Measurements from ENCODE around the gene RAB11FIP3.
A peak's percentile ranks its signal among the peaks of the same experiment; 100 is the strongest.
"Not testable (repeated sequence)": the region's sequence is repeated elsewhere in the genome, so short reads cannot be mapped to it uniquely, and the experiment has no call there.

RAB11FIP3 gene

GRCh38 chr16:425082-425718 is at the start of gene RAB11FIP3:
TSS of gene RAB11FIP3 (plus strand) at chr16:425649. CDS start at chr16:426007, 358 bp downstream.
- H3K4me3 ChIP-seq (ENCODE audit: low read length): peak within 1 kb of the TSS; percentile 77
- peaks cover 2% of the 10 kb centered on the region for H3K27me3 ChIP-seq (ENCODE audit: control insufficient read depth, insufficient read depth, low read length)
- H3K27ac ChIP-seq (ENCODE audit: low read depth, low read length): peak within 1 kb of the TSS; percentile 97
- H3K36me3 ChIP-seq (ENCODE audit: control insufficient read depth, insufficient read depth, low read length): no peaks in the 10 kb centered on the region
- H3K9ac ChIP-seq (ENCODE audit: low read length): peak within 1 kb of the TSS; percentile 57
- H3K4me1 ChIP-seq (ENCODE audit: control insufficient read depth, insufficient read depth, low read length): peaks cover 5% of the 10 kb centered on the region

DNA sequence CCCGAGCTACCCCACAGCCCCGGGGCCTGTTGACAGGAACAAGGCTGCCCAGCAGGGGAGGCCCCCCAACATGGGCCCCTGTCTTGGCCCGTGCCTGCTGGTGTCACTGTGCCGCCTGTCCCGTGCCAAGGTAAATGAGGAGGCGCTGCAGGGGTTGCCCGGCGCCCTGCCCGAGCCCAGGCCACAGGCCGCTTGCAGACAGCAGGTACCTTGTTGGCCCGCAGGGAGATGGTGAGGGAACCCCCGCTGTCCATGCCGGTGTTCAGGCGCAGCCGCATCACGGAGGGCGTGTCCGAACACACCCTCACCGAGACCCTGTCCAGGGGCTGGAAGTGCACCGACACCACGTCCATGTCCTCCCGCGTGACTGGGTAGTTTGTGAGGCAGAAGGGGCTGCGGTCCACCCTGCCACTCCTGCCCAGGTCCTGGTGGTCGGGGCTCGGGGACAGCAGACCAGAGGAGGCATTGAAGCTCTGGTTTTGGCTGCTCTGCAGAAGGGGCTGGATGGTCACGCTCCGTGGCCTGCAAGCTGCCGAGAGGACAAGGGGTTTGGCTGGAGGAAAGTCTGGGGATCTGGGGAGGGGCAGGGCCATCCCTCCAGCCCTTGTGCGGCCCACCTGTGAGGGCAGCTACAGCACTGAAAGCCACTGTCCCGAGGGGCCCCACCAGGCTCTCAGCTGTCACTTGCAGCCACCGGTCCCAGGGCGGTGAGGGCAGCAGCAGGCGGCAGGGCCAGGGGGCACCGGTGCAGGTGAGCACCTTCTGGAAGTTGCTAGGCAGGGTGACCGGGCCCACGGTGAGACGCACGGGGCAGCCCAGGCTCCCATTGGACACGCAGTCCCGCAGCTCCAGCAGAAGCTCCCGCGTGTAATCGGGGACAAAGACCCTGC is 49.3 kb upstream of the RAB11FIP3 start:
- no peak overlapping the region for H3K9ac ChIP-seq (ENCODE audit: low read length)
- H3K27ac ChIP-seq (ENCODE audit: low read depth, low read length): no peak overlapping the region
- peaks cover 23% of the 10 kb centered on the region for H3K36me3 ChIP-seq (ENCODE audit: control insufficient read depth, insufficient read depth, low read length)
- H3K4me3 ChIP-seq (ENCODE audit: low read length): no peak overlapping the region
- H3K27me3 ChIP-seq (ENCODE audit: control insufficient read depth, insufficient read depth, low read length): no peaks in the 10 kb centered on the region
- H3K4me1 ChIP-seq (ENCODE audit: control insufficient read depth, insufficient read depth, low read length): peaks cover 2% of the 10 kb centered on the region

DNA sequence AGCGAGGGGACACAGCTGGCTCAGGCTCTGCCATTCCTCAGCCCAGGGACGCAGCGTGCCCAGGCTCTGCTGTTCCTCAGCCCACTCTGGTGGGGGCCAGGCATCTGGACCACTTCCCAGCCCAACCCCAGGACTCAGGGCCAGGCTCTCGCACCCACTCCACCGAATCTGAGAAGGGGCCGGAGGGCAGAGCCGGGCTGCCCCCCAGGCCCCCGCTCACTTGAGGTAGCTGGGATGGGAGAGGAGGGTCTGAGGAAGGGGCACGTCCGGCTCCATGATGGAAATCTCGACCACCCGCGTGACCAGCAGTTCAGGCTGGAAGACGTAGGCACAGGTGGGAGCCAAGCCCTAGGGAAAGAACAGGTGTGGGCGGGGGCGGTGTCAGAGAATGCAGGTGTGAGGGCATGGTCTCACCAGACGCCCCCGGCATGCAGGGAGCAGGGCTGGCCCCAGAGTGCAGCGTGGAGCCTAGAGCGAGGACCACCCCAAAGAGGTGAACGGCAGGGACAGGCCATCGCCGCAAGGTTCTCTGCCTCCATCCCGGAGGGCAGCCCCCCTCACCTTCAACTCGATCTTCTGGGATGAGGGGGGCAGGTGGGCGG is 48.5 kb upstream of the RAB11FIP3 start:
- Histone ChIP-seq H3K27me3 (ENCODE audit: control insufficient read depth, insufficient read depth, low read length) (no peaks in the 10 kb centered on the region), H3K4me3 (ENCODE audit: low read length) (no peak overlapping the region), H3K4me1 (ENCODE audit: control insufficient read depth, insufficient read depth, low read length) (peaks cover 2% of the 10 kb centered on the region), H3K9ac (ENCODE audit: low read length) (no peak overlapping the region), H3K36me3 (ENCODE audit: control insufficient read depth, insufficient read depth, low read length) (peaks cover 22% of the 10 kb centered on the region), H3K27ac (ENCODE audit: low read depth, low read length) (no peak overlapping the region)

GRCh38 chr16:377419-377951 is 48.0 kb upstream of the RAB11FIP3 start:
- Histone ChIP-seq H3K9ac (ENCODE audit: low read length) (no peak overlapping the region), H3K27ac (ENCODE audit: low read depth, low read length) (no peak overlapping the region), H3K27me3 (ENCODE audit: control insufficient read depth, insufficient read depth, low read length) (no peaks in the 10 kb centered on the region), H3K4me3 (ENCODE audit: low read length) (no peak overlapping the region), H3K36me3 (ENCODE audit: control insufficient read depth, insufficient read depth, low read length) (peaks cover 21% of the 10 kb centered on the region), H3K4me1 (ENCODE audit: control insufficient read depth, insufficient read depth, low read length) (peaks cover 2% of the 10 kb centered on the region)

- not testable (repeated sequence) for H3K4me3 ChIP-seq (ENCODE audit: low read length); H3K27me3 ChIP-seq (ENCODE audit: control insufficient read depth, insufficient read depth, low read length); H3K27ac ChIP-seq (ENCODE audit: low read depth, low read length); H3K9ac ChIP-seq (ENCODE audit: low read length); H3K4me1 ChIP-seq (ENCODE audit: control insufficient read depth, insufficient read depth, low read length)
- H3K36me3 ChIP-seq (ENCODE audit: control insufficient read depth, insufficient read depth, low read length): peaks cover 17% of the 10 kb centered on the region
Observed at GRCh38 chr16:378113-378820, 47.2 kb upstream of the RAB11FIP3 start.

GRCh38 chr16:378821-379182 is 46.6 kb upstream of the RAB11FIP3 start:
- H3K4me3 ChIP-seq (ENCODE audit: low read length): no peak overlapping the region
- no peak overlapping the region for H3K9ac ChIP-seq (ENCODE audit: low read length)
- H3K36me3 ChIP-seq (ENCODE audit: control insufficient read depth, insufficient read depth, low read length): peaks cover 16% of the 10 kb centered on the region
- no peak overlapping the region for H3K27ac ChIP-seq (ENCODE audit: low read depth, low read length)
- H3K27me3 ChIP-seq (ENCODE audit: control insufficient read depth, insufficient read depth, low read length): no peaks in the 10 kb centered on the region
- H3K4me1 ChIP-seq (ENCODE audit: control insufficient read depth, insufficient read depth, low read length): peaks cover 2% of the 10 kb centered on the region

- H3K27ac ChIP-seq (ENCODE audit: low read depth, low read length): no peak overlapping the region
- peaks cover 13% of the 10 kb centered on the region for H3K36me3 ChIP-seq (ENCODE audit: control insufficient read depth, insufficient read depth, low read length)
- no peaks in the 10 kb centered on the region for H3K27me3 ChIP-seq (ENCODE audit: control insufficient read depth, insufficient read depth, low read length)
- peak overlapping the region; percentile 4 for H3K4me3 ChIP-seq (ENCODE audit: low read length)
- H3K9ac ChIP-seq (ENCODE audit: low read length): no peak overlapping the region
- peaks cover 2% of the 10 kb centered on the region for H3K4me1 ChIP-seq (ENCODE audit: control insufficient read depth, insufficient read depth, low read length)
Observed at GRCh38 chr16:379183-379960, 46.1 kb upstream of the RAB11FIP3 start.

DNA sequence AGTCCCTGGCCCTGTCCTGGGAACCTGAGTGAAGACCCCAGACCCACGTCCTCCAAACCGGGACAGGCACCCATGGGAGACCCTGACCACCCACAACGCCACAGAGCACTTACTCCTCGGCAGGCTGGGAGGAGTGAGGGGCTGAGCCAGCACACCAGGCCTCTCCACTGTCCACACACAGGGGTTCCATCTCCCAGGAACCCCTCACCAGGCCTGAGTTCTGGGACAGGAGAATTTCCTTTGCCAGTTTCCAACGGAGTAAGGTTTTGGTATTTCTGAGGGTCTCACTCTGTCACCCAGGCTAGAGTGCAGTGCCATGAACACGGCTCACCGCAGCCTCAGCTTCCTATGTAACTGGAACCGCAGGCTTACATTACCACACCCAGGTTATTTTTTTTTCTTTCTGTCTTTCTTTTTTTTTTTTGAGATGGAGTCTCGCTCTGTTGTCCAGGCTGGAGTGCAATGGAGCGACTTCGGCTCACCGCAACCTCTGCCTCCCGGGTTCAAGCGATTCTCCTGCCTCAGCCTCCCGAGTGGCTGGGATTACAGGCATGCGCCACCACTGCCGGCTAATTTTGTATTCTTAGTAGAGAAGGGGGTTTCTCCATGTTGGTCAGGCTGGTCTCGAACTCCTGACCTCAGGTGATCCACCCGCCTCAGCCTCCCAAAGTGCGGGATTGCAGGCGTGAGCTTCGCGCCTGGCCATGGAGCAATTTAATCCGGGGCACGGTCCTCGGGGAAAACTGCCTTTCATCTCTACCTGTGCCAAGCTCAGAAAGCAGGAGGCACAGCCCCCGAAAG is 45.3 kb upstream of the RAB11FIP3 start:
- Histone ChIP-seq H3K27ac (ENCODE audit: low read depth, low read length) (no peak overlapping the region), H3K27me3 (ENCODE audit: control insufficient read depth, insufficient read depth, low read length) (no peaks in the 10 kb centered on the region), H3K9ac (ENCODE audit: low read length) (no peak overlapping the region), H3K4me1 (ENCODE audit: control insufficient read depth, insufficient read depth, low read length) (peaks cover 2% of the 10 kb centered on the region), H3K36me3 (ENCODE audit: control insufficient read depth, insufficient read depth, low read length) (peaks cover 7% of the 10 kb centered on the region), H3K4me3 (ENCODE audit: low read length) (peak overlapping the region; percentile 4)

DNA sequence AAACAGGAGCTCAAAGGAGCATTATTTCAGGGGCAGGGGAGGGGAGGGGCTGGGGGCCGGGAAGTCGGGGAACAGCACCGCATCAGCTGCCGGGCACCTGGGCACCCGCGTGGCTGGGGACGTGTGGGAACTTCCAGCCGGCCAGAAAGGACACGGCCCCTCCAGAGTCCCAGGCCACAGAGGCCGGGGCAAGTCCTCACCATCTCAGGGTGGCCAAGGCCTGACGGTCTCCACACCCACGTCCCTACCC is 44.8 kb upstream of the RAB11FIP3 start:
- Histone ChIP-seq H3K4me3 (ENCODE audit: low read length) (peak overlapping the region; percentile 74), H3K36me3 (ENCODE audit: control insufficient read depth, insufficient read depth, low read length) (peaks cover 7% of the 10 kb centered on the region), H3K9ac (ENCODE audit: low read length) (peak overlapping the region; percentile 24), H3K4me1 (ENCODE audit: control insufficient read depth, insufficient read depth, low read length) (peaks cover 2% of the 10 kb centered on the region), H3K27ac (ENCODE audit: low read depth, low read length) (no peak overlapping the region), H3K27me3 (ENCODE audit: control insufficient read depth, insufficient read depth, low read length) (no peaks in the 10 kb centered on the region)

DNA sequence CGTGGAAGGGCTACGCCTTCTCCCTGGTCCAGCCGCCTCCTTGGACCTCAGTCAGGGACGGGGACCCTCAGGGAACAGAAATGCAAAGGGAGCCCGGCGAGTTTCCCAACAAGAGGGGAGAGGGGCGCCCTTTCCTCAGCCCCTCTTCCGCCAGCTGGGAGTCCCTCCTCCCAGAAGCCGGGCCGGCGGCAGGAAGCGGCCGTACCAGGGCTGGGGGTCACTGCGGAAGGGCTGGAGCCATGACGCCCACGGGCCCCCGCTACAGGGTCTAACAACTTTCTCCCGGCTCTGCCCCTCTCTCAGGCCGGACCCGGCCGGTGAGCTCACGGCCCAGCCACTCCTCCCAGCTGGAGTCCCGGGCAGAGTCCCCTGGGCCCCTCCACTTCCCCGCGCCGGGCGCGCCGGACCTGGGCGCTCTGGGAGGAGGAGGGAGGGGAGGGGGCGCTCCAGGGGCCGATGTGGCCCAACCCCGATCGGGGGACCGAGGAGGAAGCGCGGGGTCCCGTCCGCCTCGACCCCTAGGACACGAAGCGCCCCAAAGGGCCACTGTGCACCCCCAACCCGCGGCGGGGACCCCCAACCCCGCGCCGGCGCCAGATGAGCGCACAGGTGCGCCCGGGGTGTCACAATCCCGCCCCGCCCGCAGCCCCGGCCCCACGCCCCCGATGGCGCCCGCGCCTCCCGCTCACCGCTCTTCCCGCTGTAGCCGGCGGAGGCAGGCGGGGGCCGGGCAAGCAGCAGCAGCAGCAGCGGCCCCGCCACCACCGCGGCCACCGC is 44.2 kb upstream of the RAB11FIP3 start:
- Histone ChIP-seq H3K4me1 (ENCODE audit: control insufficient read depth, insufficient read depth, low read length) (peaks cover 2% of the 10 kb centered on the region), H3K27ac (ENCODE audit: low read depth, low read length) (no peak overlapping the region), H3K27me3 (ENCODE audit: control insufficient read depth, insufficient read depth, low read length) (no peaks in the 10 kb centered on the region), H3K9ac (ENCODE audit: low read length) (peak overlapping the region; percentile 24), H3K4me3 (ENCODE audit: low read length) (peak overlapping the region; percentile 74), H3K36me3 (ENCODE audit: control insufficient read depth, insufficient read depth, low read length) (peaks cover 4% of the 10 kb centered on the region)
